SK-N-SH treated with all-trans-retinoic acid at 6 μM for 48 hours (cell line): ENCODE measurements around the gene TGFBRAP1.

Experiments used
- ATAC-seq: fragments of 200-7000 bp; cut with Tn5 transposase; 3 replicates; pipeline ENCODE4 v1.9.1; 2020; ENCODE audit warnings: mild to moderate bottlenecking, moderate library complexity
- ARNTL ChIP-seq: fragments of 450-650 bp; formaldehyde crosslinking; IDR thresholded peaks from 2 replicates; pipeline ENCODE4 v1.5.0; 2020; ENCODE audit warnings: low read depth, mild to moderate bottlenecking, moderate library complexity, borderline replicate concordance
- BACH2 ChIP-seq: fragments of 250-450 bp; sonication (Bioruptor Pico); IDR thresholded peaks from 2 replicates; pipeline ENCODE4 v1.9.0; 2021; ENCODE audit warnings: mild to moderate bottlenecking, borderline replicate concordance
- CSDC2 ChIP-seq: fragments of 250-450 bp; sonication (Bioruptor Pico); IDR thresholded peaks from 2 replicates; pipeline ENCODE4 v1.5.0; 2020; ENCODE audit warnings: mild to moderate bottlenecking, moderate library complexity
- CSRNP3 ChIP-seq: fragments of 250-450 bp; sonication (Bioruptor Pico); IDR thresholded peaks from 2 replicates; pipeline ENCODE4 v1.5.1; 2021; ENCODE audit warnings: mild to moderate bottlenecking, moderate library complexity
- ESRRG ChIP-seq: fragments of 250-450 bp; sonication (Bioruptor Pico); IDR thresholded peaks from 2 replicates; pipeline ENCODE4 v1.6.1; 2021; ENCODE audit warnings: mild to moderate bottlenecking
- GLIS3 ChIP-seq: fragments of 250-450 bp; sonication (Bioruptor Pico); IDR thresholded peaks from 2 replicates; pipeline ENCODE4 v1.5.0; 2020; ENCODE audit warnings: mild to moderate bottlenecking, moderate library complexity
- ISL1 ChIP-seq: fragments of 250-450 bp; sonication (Bioruptor Pico); IDR thresholded peaks from 2 replicates; pipeline ENCODE4 v2.1.2; 2022; ENCODE audit warnings: mild to moderate bottlenecking, moderate library complexity
- OSR1 ChIP-seq: fragments of 250-450 bp; sonication (Bioruptor Pico); IDR thresholded peaks from 2 replicates; pipeline ENCODE4 v1.8.0; 2022; ENCODE audit warnings: moderate library complexity, mild to moderate bottlenecking, inconsistent platforms
- PATZ1 ChIP-seq: fragments of 250-450 bp; sonication (Bioruptor Pico); IDR thresholded peaks from 2 replicates; pipeline ENCODE4 v1.8.0; 2020; ENCODE audit warnings: mild to moderate bottlenecking, moderate library complexity, borderline replicate concordance
- POU6F1 ChIP-seq: fragments of 250-450 bp; sonication (Bioruptor Pico); IDR thresholded peaks from 2 replicates; pipeline ENCODE4 v1.8.0; 2021; ENCODE audit warnings: low read depth, mild to moderate bottlenecking, moderate library complexity, borderline replicate concordance
- PPARA ChIP-seq: fragments of 250-450 bp; sonication (Bioruptor Pico); IDR thresholded peaks from 2 replicates; pipeline ENCODE4 v1.5.0; 2020; ENCODE audit warnings: mild to moderate bottlenecking, borderline replicate concordance
- RARB ChIP-seq: fragments of 250-450 bp; sonication (Bioruptor Pico); IDR thresholded peaks from 2 replicates; pipeline ENCODE4 v1.8.0; 2021; ENCODE audit warnings: mild to moderate bottlenecking, moderate library complexity
- SNAI2 ChIP-seq: fragments of 250-450 bp; sonication (Bioruptor Pico); IDR thresholded peaks from 2 replicates; pipeline ENCODE4 v1.5.0; 2020; ENCODE audit warnings: mild to moderate bottlenecking, moderate library complexity
- TOX ChIP-seq: fragments of 250-450 bp; sonication (Bioruptor Pico); IDR thresholded peaks from 2 replicates; pipeline ENCODE4 v1.8.0; 2021; ENCODE audit warnings: mild to moderate bottlenecking, moderate library complexity, borderline replicate concordance
- ZC3H10 ChIP-seq: fragments of 250-450 bp; sonication (Bioruptor Pico); IDR thresholded peaks from 2 replicates; pipeline ENCODE4 v1.5.1; 2021; ENCODE audit warnings: mild to moderate bottlenecking, moderate library complexity
- ZFP30 ChIP-seq: fragments of 450-650 bp; formaldehyde crosslinking; IDR thresholded peaks from 2 replicates; pipeline ENCODE4 v1.5.0; 2022; ENCODE audit warnings: mild to moderate bottlenecking, moderate library complexity
- ZNF70 ChIP-seq: fragments of 450-650 bp; formaldehyde crosslinking; IDR thresholded peaks from 2 replicates; pipeline ENCODE4 v1.5.0; 2020; ENCODE audit warnings: mild to moderate bottlenecking, moderate library complexity
- ZNF8 ChIP-seq: fragments of 450-650 bp; formaldehyde crosslinking; IDR thresholded peaks from 2 replicates; pipeline ENCODE4 v1.5.0; 2020; ENCODE audit warnings: mild to moderate bottlenecking, moderate library complexity
- TF ChIP-seq, protein P1 (sequence below): fragments of 250-450 bp; sonication (Bioruptor Pico); IDR thresholded peaks from 2 replicates; pipeline ENCODE4 v1.5.0; 2020; ENCODE audit warnings: mild to moderate bottlenecking, moderate library complexity

Gene TGFBRAP1

DNA sequence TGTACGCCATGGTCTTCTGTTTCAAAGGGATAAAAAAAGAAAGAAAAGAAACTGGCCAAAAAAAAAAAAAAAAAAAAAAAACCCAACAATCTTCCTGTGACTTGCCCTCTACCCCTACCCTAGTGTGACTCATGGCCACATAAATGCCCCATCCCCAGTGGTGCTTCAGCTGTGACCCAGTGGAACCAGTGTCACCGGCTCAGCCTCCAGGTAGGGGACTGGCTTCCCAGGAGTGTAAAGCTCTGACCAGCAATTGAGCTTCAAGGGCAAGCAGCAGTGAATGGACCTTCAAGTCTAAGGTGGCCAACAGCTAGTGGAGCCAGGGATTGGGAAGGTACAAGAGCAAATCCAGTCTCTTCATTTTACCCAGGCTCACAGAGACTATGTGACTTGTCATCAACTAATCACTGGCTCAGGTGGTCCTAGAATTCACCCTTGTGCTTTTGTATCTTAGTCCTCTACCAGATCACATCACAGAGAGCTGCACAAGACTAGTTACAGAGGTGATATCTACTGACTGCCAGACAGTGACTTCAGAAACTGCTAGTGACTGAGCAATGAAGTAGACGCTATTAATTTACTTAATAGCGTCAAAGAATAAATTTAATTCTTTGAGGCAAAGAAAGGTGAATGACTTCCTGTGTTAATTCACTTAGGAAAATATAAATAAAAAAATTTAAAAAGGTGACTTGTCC lies 1.3 kb upstream of the TGFBRAP1 start:
- ATAC-seq = no peak
- TF ChIP-seq CSRNP3 (CRISPR knock-in tag) = no peak
- no peak for TF ChIP-seq GLIS3 (CRISPR knock-in tag)
- no peak for TF ChIP-seq ARNTL (CRISPR knock-in tag)
- no peak for TF ChIP-seq TOX
- no peak for TF ChIP-seq ZNF70 (CRISPR knock-in tag)
- TF ChIP-seq ZC3H10 = no peak
- TF ChIP-seq ZNF8 (CRISPR knock-in tag) = no peak
- no peak for TF ChIP-seq SNAI2 (CRISPR knock-in tag)
- TF ChIP-seq ISL1 (CRISPR knock-in tag) = no peak

GRCh38 chr2:105329197-105329554 lies 359 bp downstream of the TGFBRAP1 start:
- no peak; the same call in none of the 3 replicates for ATAC-seq
- TF ChIP-seq ZFP30 (no peak), CSRNP3 (CRISPR knock-in tag) (no peak), ZNF8 (CRISPR knock-in tag) (no peak), BACH2 (CRISPR knock-in tag) (no peak), ESRRG (no peak), ISL1 (CRISPR knock-in tag) (no peak), ZC3H10 (no peak), PPARA (CRISPR knock-in tag) (no peak), RARB (CRISPR knock-in tag) (no peak), GLIS3 (CRISPR knock-in tag) (no peak), ZNF70 (CRISPR knock-in tag) (no peak), ARNTL (CRISPR knock-in tag) (no peak), OSR1 (no peak)
- TF ChIP-seq, protein P1, sequence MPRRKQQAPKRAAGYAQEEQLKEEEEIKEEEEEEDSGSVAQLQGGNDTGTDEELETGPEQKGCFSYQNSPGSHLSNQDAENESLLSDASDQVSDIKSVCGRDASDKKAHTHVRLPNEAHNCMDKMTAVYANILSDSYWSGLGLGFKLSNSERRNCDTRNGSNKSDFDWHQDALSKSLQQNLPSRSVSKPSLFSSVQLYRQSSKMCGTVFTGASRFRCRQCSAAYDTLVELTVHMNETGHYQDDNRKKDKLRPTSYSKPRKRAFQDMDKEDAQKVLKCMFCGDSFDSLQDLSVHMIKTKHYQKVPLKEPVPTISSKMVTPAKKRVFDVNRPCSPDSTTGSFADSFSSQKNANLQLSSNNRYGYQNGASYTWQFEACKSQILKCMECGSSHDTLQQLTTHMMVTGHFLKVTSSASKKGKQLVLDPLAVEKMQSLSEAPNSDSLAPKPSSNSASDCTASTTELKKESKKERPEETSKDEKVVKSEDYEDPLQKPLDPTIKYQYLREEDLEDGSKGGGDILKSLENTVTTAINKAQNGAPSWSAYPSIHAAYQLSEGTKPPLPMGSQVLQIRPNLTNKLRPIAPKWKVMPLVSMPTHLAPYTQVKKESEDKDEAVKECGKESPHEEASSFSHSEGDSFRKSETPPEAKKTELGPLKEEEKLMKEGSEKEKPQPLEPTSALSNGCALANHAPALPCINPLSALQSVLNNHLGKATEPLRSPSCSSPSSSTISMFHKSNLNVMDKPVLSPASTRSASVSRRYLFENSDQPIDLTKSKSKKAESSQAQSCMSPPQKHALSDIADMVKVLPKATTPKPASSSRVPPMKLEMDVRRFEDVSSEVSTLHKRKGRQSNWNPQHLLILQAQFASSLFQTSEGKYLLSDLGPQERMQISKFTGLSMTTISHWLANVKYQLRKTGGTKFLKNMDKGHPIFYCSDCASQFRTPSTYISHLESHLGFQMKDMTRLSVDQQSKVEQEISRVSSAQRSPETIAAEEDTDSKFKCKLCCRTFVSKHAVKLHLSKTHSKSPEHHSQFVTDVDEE (CRISPR knock-in tag) = no peak

GRCh38 chr2:105328281-105329196 lies 996 bp downstream of the TGFBRAP1 start:
- no peak for TF ChIP-seq CSDC2 (CRISPR knock-in tag)
- no peak for TF ChIP-seq BACH2 (CRISPR knock-in tag)
- TF ChIP-seq ISL1 (CRISPR knock-in tag) = no peak
- no peak for TF ChIP-seq POU6F1
- no peak for TF ChIP-seq ESRRG
- TF ChIP-seq CSRNP3 (CRISPR knock-in tag) = no peak
- TF ChIP-seq RARB (CRISPR knock-in tag) = no peak
- TF ChIP-seq TOX = no peak
- no peak for TF ChIP-seq ZC3H10
- TF ChIP-seq PATZ1 (CRISPR knock-in tag) = no peak
- no peak for TF ChIP-seq ZNF70 (CRISPR knock-in tag)
- ATAC-seq = peak; percentile 27; the same call in 2 of the 3 replicates
